GM19395 (cell line): ENCODE measurements around the gene DCST1.

Experiments used
- ATAC-seq: cut with Tn5 transposase; IDR thresholded peaks from one replicate; pipeline ENCODE4 v1.9.1; 2021; ENCODE audit warnings: mild to moderate bottlenecking, moderate library complexity; ENCODE audit not compliant: unreplicated experiment

DCST1 gene

GRCh38 chr1:155012776-155013602, 20.6 kb upstream of the DCST1 start:
- ATAC-seq, result no peak

GRCh38 chr1:155013632-155014031, 20.0 kb upstream of the DCST1 start:
- no peak for ATAC-seq

GRCh38 chr1:155014709-155015508, 18.7 kb upstream of the DCST1 start:
- no peak for ATAC-seq

- no peak for ATAC-seq
Measured at GRCh38 chr1:155015527-155016230, 17.9 kb upstream of the DCST1 start.

GRCh38 chr1:155016231-155016831, 17.3 kb upstream of the DCST1 start:
- ATAC-seq, result no peak

GRCh38 chr1:155017041-155017945, 16.3 kb upstream of the DCST1 start:
- peak; percentile 76 for ATAC-seq

GRCh38 chr1:155017946-155018316, 15.7 kb upstream of the DCST1 start:
- peak; percentile 18 for ATAC-seq

- ATAC-seq, result no peak
Measured at GRCh38 chr1:155018617-155019348, 14.8 kb upstream of the DCST1 start.

- ATAC-seq, result no peak
Measured at GRCh38 chr1:155019377-155020245, 14.0 kb upstream of the DCST1 start.

- no peak for ATAC-seq
Measured at GRCh38 chr1:155022136-155022926, 11.3 kb upstream of the DCST1 start.

- ATAC-seq, result no peak
Measured at GRCh38 chr1:155022927-155023236, 10.7 kb upstream of the DCST1 start.

GRCh38 chr1:155023627-155024026, 10.0 kb upstream of the DCST1 start:
- no peak for ATAC-seq

- no peak for ATAC-seq
Measured at GRCh38 chr1:155024315-155024714, 9.3 kb upstream of the DCST1 start.

- ATAC-seq, result no peak
Measured at GRCh38 chr1:155026154-155026553, 7.5 kb upstream of the DCST1 start.

GRCh38 chr1:155026588-155026987, 7.0 kb upstream of the DCST1 start:
- ATAC-seq, result no peak

- no peak for ATAC-seq
Measured at GRCh38 chr1:155029513-155030242, 3.9 kb upstream of the DCST1 start.

- ATAC-seq, result no peak
Measured at GRCh38 chr1:155030243-155030795, 3.3 kb upstream of the DCST1 start.
